HepG2 (cell line): ENCODE results near the gene EPB41L5. TPM values are rescaled to one million over a fixed set of nuclear protein-coding genes. Genes with fewer than 3 reads are reported as not detected.
A peak's percentile ranks its signal among the peaks of the same experiment; 100 is the strongest.

Source experiments
- BCL3 ChIP-seq: sonication (generic); formaldehyde crosslinking; IDR thresholded peaks from 2 replicates; pipeline ENCODE4 v1.5.1; 2020; ENCODE audit warnings: mild to moderate bottlenecking, missing genetic modification reagents, moderate library complexity
- CBX1 ChIP-seq: IDR thresholded peaks from one replicate; pipeline ENCODE4 v1.6.1; 2016; ENCODE audit warnings: antibody characterized with exemption, low read depth
- ESRRA ChIP-seq: sonication (generic); formaldehyde crosslinking; IDR thresholded peaks from 2 replicates; pipeline ENCODE4 v1.5.1; 2020; ENCODE audit warnings: mild to moderate bottlenecking, low read depth, missing genetic modification reagents
- HOXA3 ChIP-seq: sonication (generic); formaldehyde crosslinking; IDR thresholded peaks from 2 replicates; pipeline ENCODE4 v1.5.0; 2020; ENCODE audit warnings: missing genetic modification reagents
- MLXIP ChIP-seq: sonication (generic); formaldehyde crosslinking; IDR thresholded peaks from 2 replicates; pipeline ENCODE4 v1.9.0; 2021; ENCODE audit warnings: missing genetic modification reagents, borderline replicate concordance
- PREB ChIP-seq: sonication (generic); formaldehyde crosslinking; IDR thresholded peaks from 2 replicates; pipeline ENCODE4 v1.4.0; 2020; ENCODE audit warnings: missing genetic modification reagents
- SIX1 ChIP-seq: sonication (generic); formaldehyde crosslinking; IDR thresholded peaks from 2 replicates; pipeline ENCODE4 v1.4.0; 2020; ENCODE audit warnings: missing genetic modification reagents, borderline replicate concordance
- TCF7 ChIP-seq: sonication (generic); IDR thresholded peaks from 2 replicates; pipeline ENCODE4 v1.6.1; 2016; ENCODE audit warnings: antibody characterized with exemption, low read depth
- TERF1 ChIP-seq: sonication (generic); formaldehyde crosslinking; IDR thresholded peaks from 2 replicates; pipeline ENCODE4 v1.8.0; 2022; ENCODE audit warnings: mild to moderate bottlenecking, missing genetic modification reagents, moderate library complexity
- YY1 ChIP-seq: IDR thresholded peaks from 2 replicates; pipeline ENCODE4 v1.6.1; 2011; ENCODE audit warnings: low read length, low read depth, moderate library complexity, mild to moderate bottlenecking; ENCODE audit not compliant: insufficient read depth, insufficient replicate concordance
- ZMAT3 ChIP-seq: sonication (generic); formaldehyde crosslinking; conservative IDR thresholded peaks from 2 replicates; pipeline ENCODE4 v1.7.0; 2021; ENCODE audit warnings: missing genetic modification reagents
- ZNF263 ChIP-seq: sonication (generic); formaldehyde crosslinking; IDR thresholded peaks from 2 replicates; pipeline ENCODE4 v1.4.0; 2020; ENCODE audit warnings: missing genetic modification reagents
- ZNF296 ChIP-seq: sonication (generic); formaldehyde crosslinking; conservative IDR thresholded peaks from 2 replicates; pipeline ENCODE4 v1.5.0; 2020; ENCODE audit warnings: mild to moderate bottlenecking, missing genetic modification reagents
- ZNF441 ChIP-seq: sonication (generic); formaldehyde crosslinking; IDR thresholded peaks from 2 replicates; pipeline ENCODE4 v1.7.0; 2021; ENCODE audit warnings: missing genetic modification reagents, borderline replicate concordance
- ZNF512B ChIP-seq: sonication (generic); formaldehyde crosslinking; IDR thresholded peaks from 2 replicates; pipeline ENCODE4 v1.5.1; 2020; ENCODE audit warnings: missing genetic modification reagents, mild to moderate bottlenecking, borderline replicate concordance
- ZNF83 ChIP-seq: sonication (generic); formaldehyde crosslinking; IDR thresholded peaks from 2 replicates; pipeline ENCODE4 v1.4.0; 2020; ENCODE audit warnings: missing genetic modification reagents, mild to moderate bottlenecking, borderline replicate concordance
- ZSCAN20 ChIP-seq: sonication (generic); formaldehyde crosslinking; IDR thresholded peaks from 2 replicates; pipeline ENCODE4 v1.4.0; 2020; ENCODE audit warnings: missing genetic modification reagents, mild to moderate bottlenecking, borderline replicate concordance
- ZSCAN31 ChIP-seq: sonication (generic); formaldehyde crosslinking; IDR thresholded peaks from 2 replicates; pipeline ENCODE4 v1.5.0; 2020; ENCODE audit warnings: low read depth, mild to moderate bottlenecking, missing genetic modification reagents
- polyA plus RNA-seq, 8 experiments: library from polyadenylated mRNA; depleted of rRNA in 3 of 8; stranded (reverse) in 7 of 8; unstranded in 1 of 8; fragments of >200 nt; fragmentation: Illumina TruSeq in 4 of 8; extraction: Trizol in 4 of 8; gene quantifications; 2 replicates each; pipeline versions ENCODE4 v1.2.1 to v1.2.3, GENCODE V29; 2011 to 2016; ENCODE audit warnings: low read depth in 4 of 8, missing spikeins in 1 of 8, mixed read lengths in 1 of 8; ENCODE audit not compliant: insufficient read depth in 1 of 8
- total RNA-seq, 5 experiments: library from RNA; depleted of rRNA; stranded (reverse); fragments of >200 nt; fragmentation: Illumina TruSeq; extraction: Trizol; gene quantifications; 2 replicates each; pipeline ENCODE4 v1.2.3, GENCODE V29; 2016; ENCODE audit warnings: low read depth in 1 of 5

Gene EPB41L5
- total and polyA plus RNA-seq, 2 of the 13 experiments (the other 11 are each of a cell fraction or from before 2014, with no cell fraction given), result 40.5 to 47.5 TPM

GRCh38 chr2:120012771-120013596 is at the start of gene EPB41L5 (continued):
- TF ChIP-seq ZSCAN31, result peak; percentile 100
- no peak for TF ChIP-seq PREB (CRISPR knock-in tag)
- peak; percentile 7; the same call in 1 of the 2 replicates for TF ChIP-seq ZNF512B (CRISPR knock-in tag)
- TF ChIP-seq ZNF441 (CRISPR knock-in tag), result peak; percentile 64; the same call in 1 of the 2 replicates
- TF ChIP-seq TCF7, result no peak
- peak; percentile 98; the same call in 1 of the 2 replicates for TF ChIP-seq ZSCAN20 (CRISPR knock-in tag)
- TF ChIP-seq BCL3, result peak; percentile 93; the same call in 1 of the 2 replicates
- peak; percentile 86 for TF ChIP-seq YY1
- peak; percentile 61; the same call in 1 of the 2 replicates for TF ChIP-seq ZNF296
- peak; percentile 23 for TF ChIP-seq CBX1
- peak; percentile 65; the same call in 1 of the 2 replicates for TF ChIP-seq ESRRA (CRISPR knock-in tag)
- TF ChIP-seq ZNF83 (CRISPR knock-in tag), result peak; percentile 61; the same call in 1 of the 2 replicates
- no peak for TF ChIP-seq SIX1 (CRISPR knock-in tag)
- TF ChIP-seq ZMAT3 (CRISPR knock-in tag), result peak; percentile 90
- 0 out of 2 replicates have a peak, but pooled peaks have one; percentile 35 for TF ChIP-seq ZNF263
- peak; percentile 75 for TF ChIP-seq MLXIP (CRISPR knock-in tag)
- no peak; the same call in 1 of the 2 replicates for TF ChIP-seq TERF1 (CRISPR knock-in tag)
- TF ChIP-seq HOXA3, result peak; percentile 73; the same call in 1 of the 2 replicates
